ENCODE measurements around the gene CLDN22.

GRCh38 chr4:183333202-183333601, 13.1 kb upstream of the CLDN22 start:
- TF ChIP-seq CTCF (IDR thresholded peaks at IDR 0.05; ENCODE audit: poor library complexity) (no peak), EZH2 (IDR thresholded peaks at IDR 0.05; ENCODE audit: borderline replicate concordance) (no peak), EZH2phosphoT487 (IDR thresholded peaks at IDR 0.05; ENCODE audit: low read depth, severe bottlenecking, unreplicated experiment) (no peak)

All from hepatocyte (in vitro differentiated cells).